Measurements from ENCODE around the gene CENPT.

The CENPT gene

DNA sequence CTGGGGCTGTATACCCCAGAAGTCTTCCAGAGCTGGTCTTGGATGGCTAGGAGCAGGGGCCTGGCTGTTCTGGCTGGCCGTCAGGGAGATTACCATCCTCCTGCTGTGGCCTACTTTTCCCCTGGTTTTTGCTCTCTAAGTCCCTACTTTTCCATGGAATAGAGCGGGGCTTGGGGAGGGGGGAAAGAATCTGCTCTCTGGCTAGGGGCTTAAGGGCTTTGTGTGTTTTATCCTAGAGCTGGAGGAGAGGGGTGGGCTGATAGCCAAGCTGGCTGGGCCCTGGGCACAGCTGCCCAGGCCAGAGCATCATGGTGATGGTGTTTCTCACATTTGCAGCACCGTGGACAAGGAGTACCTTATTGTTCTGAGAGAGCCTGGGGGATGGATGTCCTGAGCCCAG is 40.8 kb upstream of the CENPT start:
- CTCF ChIA-PET, result interaction anchor here (0.6 kb wide), 1 partner anchor 72 kb away, joined by 5 read pairs; no protein-coding TSS in a partner anchor
- no peak overlapping the region for H3K27ac ChIP-seq
- POLR2A ChIA-PET (ENCODE audit: low non-redundant PET), result no interaction called here
- DNase-seq (ENCODE audit: low spot score), result no peak
- TF ChIP-seq, protein P1, sequence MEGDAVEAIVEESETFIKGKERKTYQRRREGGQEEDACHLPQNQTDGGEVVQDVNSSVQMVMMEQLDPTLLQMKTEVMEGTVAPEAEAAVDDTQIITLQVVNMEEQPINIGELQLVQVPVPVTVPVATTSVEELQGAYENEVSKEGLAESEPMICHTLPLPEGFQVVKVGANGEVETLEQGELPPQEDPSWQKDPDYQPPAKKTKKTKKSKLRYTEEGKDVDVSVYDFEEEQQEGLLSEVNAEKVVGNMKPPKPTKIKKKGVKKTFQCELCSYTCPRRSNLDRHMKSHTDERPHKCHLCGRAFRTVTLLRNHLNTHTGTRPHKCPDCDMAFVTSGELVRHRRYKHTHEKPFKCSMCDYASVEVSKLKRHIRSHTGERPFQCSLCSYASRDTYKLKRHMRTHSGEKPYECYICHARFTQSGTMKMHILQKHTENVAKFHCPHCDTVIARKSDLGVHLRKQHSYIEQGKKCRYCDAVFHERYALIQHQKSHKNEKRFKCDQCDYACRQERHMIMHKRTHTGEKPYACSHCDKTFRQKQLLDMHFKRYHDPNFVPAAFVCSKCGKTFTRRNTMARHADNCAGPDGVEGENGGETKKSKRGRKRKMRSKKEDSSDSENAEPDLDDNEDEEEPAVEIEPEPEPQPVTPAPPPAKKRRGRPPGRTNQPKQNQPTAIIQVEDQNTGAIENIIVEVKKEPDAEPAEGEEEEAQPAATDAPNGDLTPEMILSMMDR (conservative IDR thresholded peaks at IDR 0.05; ENCODE audit: low read depth), result no peak

DNA sequence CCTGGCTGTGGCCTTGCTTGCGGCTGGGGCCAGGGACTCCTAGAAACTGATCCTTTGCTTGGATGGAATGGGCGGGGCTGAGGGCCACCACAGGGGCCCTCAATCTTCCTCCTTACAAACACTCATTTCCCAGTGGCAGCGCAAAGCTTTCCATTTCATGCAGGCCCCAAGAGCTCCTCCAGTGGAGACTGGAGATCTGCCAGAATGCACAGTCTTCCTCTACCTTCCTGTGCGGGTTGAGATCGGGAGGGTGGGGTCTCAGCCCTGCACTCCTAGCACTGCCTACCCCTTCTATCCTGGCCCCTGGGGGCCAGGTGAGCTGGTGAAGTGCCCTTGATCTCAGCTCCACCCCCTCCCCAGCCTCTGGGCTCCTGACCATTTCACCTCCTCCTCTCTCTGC is 38.9 kb upstream of the CENPT start:
- no peak for DNase-seq (ENCODE audit: low spot score)
- TF ChIP-seq, protein P1 (conservative IDR thresholded peaks at IDR 0.05; ENCODE audit: low read depth), result no peak
- CTCF ChIA-PET, result interaction anchor here (0.6 to 2.0 kb wide), 4 partner anchors 42 to 154 kb away, joined by 3 to 10 read pairs (median 3); no protein-coding TSS in a partner anchor
- POLR2A ChIA-PET (ENCODE audit: low non-redundant PET), result no interaction called here
- H3K27ac ChIP-seq, result peak overlapping the region; percentile 77

DNA sequence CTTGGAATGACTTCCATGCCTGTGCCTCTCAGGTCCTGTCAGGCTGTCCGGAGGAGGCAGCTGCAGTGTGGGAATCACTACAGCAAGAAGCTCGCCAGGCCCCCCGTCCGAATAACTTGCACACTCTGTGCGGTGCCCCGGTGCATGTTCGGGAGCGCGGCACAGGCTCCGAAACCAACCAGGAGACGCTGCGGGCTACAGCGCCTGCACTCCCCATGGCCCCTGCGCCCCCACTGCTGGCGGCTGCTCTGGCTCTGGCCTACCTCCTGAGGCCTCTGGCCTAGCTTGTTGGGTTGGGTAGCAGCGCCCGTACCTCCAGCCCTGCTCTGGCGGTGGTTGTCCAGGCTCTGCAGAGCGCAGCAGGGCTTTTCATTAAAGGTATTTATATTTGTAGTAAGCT is 38.5 kb upstream of the CENPT start:
- ChIA-PET CTCF (interaction anchor here (0.7 to 2.0 kb wide), 2 partner anchors 42 to 70 kb away, joined by 3 to 10 read pairs; no protein-coding TSS in a partner anchor), POLR2A (ENCODE audit: low non-redundant PET) (no interaction called here)
- TF ChIP-seq, protein P1 (conservative IDR thresholded peaks at IDR 0.05; ENCODE audit: low read depth), result no peak
- peak overlapping the region; percentile 77 for H3K27ac ChIP-seq
- no peak for DNase-seq (ENCODE audit: low spot score)

DNA sequence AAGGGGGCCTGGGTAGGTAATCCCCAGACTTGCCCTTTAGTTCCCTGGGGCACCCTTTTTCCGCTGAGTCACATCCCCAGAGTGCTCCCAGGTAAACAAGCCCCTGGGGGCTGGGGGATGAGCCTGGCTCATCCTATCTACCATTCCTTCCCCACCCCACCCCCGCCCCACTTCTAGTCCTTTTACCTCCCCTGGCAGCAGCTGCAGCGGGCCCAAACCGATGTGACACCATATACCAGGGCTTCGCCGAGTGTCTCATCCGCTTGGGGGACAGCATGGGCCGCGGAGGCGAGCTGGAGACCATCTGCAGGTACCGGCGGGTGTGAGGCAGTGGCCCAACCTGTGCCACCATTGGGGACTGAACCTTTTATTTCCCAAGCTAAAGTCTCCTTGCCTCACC is 38.1 kb upstream of the CENPT start:
- ChIA-PET POLR2A (ENCODE audit: low non-redundant PET) (interaction anchor here (0.6 kb wide), 1 partner anchor 28 kb away, joined by 3 read pairs; no protein-coding TSS in a partner anchor), CTCF (interaction anchor here (0.7 to 2.6 kb wide), 3 partner anchors 43 to 69 kb away, joined by 3 to 14 read pairs (median 10); no protein-coding TSS in a partner anchor)
- DNase-seq (ENCODE audit: low spot score), result no peak
- peak overlapping the region; percentile 77 for H3K27ac ChIP-seq
- TF ChIP-seq, protein P1 (conservative IDR thresholded peaks at IDR 0.05; ENCODE audit: low read depth), result no peak

DNA sequence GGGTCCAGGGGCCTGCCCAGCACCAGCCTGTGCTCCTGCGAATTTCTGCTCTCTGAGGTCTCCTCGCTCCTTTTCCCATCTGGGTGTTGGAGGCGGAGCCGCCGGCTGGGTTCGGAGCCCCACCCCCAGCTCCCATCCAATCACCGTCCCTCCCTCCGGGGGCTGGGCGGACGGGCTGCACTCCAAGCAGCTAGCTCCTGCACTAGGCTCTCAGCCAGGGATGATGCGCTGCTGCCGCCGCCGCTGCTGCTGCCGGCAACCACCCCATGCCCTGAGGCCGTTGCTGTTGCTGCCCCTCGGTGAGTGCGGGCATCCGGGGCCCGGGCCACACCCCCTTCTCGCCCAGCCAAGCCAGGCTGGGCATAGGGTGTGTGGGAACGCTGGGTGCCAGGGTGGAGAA is 37.2 kb upstream of the CENPT start, which contains the start of gene NRN1L:
NRN1L (plus strand) TSS at position 202 of the 400 bp plus-strand sequence; CDS start at position 221, 19 bp downstream.
- ChIA-PET POLR2A (ENCODE audit: low non-redundant PET) (no interaction called here), CTCF (interaction anchor here (0.6 to 2.6 kb wide), 8 partner anchors 13 to 211 kb away, joined by 3 to 15 read pairs (median 8); partner anchors contain the start of gene PSMB10)
- H3K27ac ChIP-seq, result peak within 1 kb of the TSS; percentile 77
- peak; percentile 98 for DNase-seq (ENCODE audit: low spot score)
- TF ChIP-seq, protein P1 (conservative IDR thresholded peaks at IDR 0.05; ENCODE audit: low read depth), result no peak

DNA sequence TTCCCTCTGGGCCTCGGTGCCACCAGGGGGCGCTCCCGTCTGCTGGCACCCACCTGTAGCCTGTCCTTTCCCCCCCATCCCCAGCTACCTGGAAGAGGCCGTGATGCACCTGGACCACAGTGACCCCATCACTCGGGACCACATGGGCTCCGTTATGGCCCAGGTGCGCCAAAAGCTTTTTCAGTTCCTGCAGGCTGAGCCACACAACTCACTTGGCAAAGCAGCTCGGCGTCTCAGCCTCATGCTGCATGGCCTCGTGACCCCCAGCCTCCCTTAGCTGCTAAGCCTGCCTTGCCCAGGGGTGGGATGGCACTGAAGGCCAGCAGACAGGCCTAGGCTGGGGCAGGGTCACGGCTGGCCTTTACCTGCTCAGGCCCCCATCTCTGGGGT is 36.4 kb upstream of the CENPT start:
- TF ChIP-seq, protein P1 (conservative IDR thresholded peaks at IDR 0.05; ENCODE audit: low read depth), result peak; percentile 87
- peak overlapping the region; percentile 77 for H3K27ac ChIP-seq
- ChIA-PET POLR2A (ENCODE audit: low non-redundant PET) (no interaction called here), CTCF (interaction anchor here (0.6 to 3.0 kb wide), 24 partner anchors 9 to 364 kb away, joined by 3 to 19 read pairs (median 4); partner anchors contain the start of gene PSMB10)
- DNase-seq (ENCODE audit: low spot score), result peak; percentile 72
